ENCODE data around the gene SPTLC2.

SPTLC2 gene

DNA sequence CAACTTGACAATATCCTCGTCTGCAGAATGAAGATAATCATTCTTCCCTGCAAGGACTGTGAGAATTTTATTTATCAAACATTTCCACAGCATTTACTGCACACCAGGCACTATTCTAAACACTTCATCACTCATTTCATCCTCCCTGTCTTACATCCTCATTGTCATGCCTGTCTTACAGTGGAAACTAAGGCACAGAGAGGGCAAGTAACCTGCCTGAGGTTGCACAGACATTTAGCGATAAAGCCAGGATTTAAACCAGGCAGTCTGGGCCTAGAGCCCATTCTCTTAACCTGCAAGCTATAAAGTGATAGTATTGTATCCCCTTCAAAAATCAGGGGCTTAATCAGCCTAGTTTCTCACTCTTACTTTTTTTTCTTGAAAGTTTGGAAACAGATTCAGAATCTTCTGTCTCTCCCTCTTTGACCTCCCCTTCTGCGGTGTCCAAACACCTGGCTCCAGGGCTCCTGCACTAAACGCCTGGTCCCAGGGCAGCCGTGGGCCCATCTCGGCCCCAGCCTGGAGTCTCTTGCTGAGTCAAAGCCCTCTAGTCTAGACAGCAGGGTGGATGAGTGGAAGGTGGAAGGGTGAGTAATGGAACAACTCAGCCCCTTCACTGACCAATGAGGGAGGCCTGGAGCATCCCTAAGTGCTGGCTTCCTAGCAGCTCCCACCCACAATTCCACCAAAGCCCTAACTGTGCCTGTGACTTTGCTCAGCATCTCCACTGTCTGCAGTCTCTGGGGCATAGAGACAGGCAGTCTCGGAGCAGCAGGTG is 130.3 kb downstream of the SPTLC2 start:
- DNase-seq (ENCODE audit: low read depth, low spot score): peak; percentile 61
- in situ Hi-C loops (cut with HindIII; ENCODE audit: low sequenced_read_pairs): no loop called here
- TF ChIP-seq, protein P1, sequence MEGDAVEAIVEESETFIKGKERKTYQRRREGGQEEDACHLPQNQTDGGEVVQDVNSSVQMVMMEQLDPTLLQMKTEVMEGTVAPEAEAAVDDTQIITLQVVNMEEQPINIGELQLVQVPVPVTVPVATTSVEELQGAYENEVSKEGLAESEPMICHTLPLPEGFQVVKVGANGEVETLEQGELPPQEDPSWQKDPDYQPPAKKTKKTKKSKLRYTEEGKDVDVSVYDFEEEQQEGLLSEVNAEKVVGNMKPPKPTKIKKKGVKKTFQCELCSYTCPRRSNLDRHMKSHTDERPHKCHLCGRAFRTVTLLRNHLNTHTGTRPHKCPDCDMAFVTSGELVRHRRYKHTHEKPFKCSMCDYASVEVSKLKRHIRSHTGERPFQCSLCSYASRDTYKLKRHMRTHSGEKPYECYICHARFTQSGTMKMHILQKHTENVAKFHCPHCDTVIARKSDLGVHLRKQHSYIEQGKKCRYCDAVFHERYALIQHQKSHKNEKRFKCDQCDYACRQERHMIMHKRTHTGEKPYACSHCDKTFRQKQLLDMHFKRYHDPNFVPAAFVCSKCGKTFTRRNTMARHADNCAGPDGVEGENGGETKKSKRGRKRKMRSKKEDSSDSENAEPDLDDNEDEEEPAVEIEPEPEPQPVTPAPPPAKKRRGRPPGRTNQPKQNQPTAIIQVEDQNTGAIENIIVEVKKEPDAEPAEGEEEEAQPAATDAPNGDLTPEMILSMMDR (IDR thresholded peaks at IDR 0.05; ENCODE audit: low read depth, low read length): no peak
- no peak overlapping the region for H3K4me3 ChIP-seq (ENCODE audit: low read depth, low read length)

DNA sequence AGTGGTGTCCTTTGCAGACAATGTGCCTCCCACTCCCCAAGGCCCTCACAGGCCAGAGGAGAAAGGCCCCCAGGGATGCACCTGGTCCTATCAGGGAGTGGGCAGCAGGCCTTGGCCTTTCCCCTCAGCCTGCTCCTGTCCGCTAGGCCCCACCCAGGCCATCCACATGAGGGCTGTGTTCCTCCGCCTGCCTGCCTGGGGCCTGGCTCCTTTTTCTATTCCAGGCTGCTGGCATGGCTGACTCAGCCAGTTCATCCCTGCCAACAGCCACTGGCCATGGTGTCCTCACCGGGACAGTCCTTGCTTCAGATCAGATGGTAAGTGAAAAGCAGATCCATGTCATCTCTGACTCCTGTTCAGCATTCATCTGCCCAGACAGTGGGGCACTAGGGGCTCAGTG is 131.2 kb downstream of the SPTLC2 start:
- TF ChIP-seq, protein P1 (IDR thresholded peaks at IDR 0.05; ENCODE audit: low read depth, low read length): no peak
- in situ Hi-C loops (cut with HindIII; ENCODE audit: low sequenced_read_pairs): no loop called here
- H3K4me3 ChIP-seq (ENCODE audit: low read depth, low read length): no peak overlapping the region
- DNase-seq (ENCODE audit: low read depth, low spot score): no peak

GRCh38 chr14:77482422-77482821 is 134.0 kb downstream of the SPTLC2 start:
- H3K4me3 ChIP-seq (ENCODE audit: low read depth, low read length): no peak overlapping the region
- in situ Hi-C loops (cut with HindIII; ENCODE audit: low sequenced_read_pairs): no loop called here
- DNase-seq (ENCODE audit: low read depth, low spot score): no peak
- TF ChIP-seq, protein P1 (IDR thresholded peaks at IDR 0.05; ENCODE audit: low read depth, low read length): no peak

DNA sequence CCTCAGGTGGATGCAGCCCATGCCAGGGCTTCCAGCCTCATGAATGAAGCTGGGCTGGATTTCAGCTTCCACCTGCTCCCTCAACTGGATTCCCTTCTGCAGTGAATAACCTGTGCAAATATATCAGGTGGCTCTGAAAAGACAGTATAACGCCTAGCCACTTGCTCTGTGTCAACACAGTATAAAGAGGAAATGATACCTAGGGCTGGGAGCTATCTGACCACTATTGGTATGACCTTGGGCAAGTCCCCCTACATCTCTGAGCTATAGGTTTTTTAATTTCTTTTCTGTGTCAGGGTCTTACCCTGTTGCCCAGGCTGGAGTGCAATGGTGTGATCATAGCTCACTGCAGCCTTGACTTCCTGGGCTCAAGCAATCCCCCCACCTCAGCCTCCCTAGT is 137.6 kb downstream of the SPTLC2 start:
- TF ChIP-seq, protein P1 (IDR thresholded peaks at IDR 0.05; ENCODE audit: low read depth, low read length): no peak
- no peak overlapping the region for H3K4me3 ChIP-seq (ENCODE audit: low read depth, low read length)
- in situ Hi-C loops (cut with HindIII; ENCODE audit: low sequenced_read_pairs): no loop called here
- no peak for DNase-seq (ENCODE audit: low read depth, low spot score)

GRCh38 chr14:77478029-77478428 is 138.4 kb downstream of the SPTLC2 start:
- TF ChIP-seq, protein P1 (IDR thresholded peaks at IDR 0.05; ENCODE audit: low read depth, low read length): no peak
- no peak overlapping the region for H3K4me3 ChIP-seq (ENCODE audit: low read depth, low read length)
- DNase-seq (ENCODE audit: low read depth, low spot score): no peak
- in situ Hi-C loops (cut with HindIII; ENCODE audit: low sequenced_read_pairs): no loop called here

DNA sequence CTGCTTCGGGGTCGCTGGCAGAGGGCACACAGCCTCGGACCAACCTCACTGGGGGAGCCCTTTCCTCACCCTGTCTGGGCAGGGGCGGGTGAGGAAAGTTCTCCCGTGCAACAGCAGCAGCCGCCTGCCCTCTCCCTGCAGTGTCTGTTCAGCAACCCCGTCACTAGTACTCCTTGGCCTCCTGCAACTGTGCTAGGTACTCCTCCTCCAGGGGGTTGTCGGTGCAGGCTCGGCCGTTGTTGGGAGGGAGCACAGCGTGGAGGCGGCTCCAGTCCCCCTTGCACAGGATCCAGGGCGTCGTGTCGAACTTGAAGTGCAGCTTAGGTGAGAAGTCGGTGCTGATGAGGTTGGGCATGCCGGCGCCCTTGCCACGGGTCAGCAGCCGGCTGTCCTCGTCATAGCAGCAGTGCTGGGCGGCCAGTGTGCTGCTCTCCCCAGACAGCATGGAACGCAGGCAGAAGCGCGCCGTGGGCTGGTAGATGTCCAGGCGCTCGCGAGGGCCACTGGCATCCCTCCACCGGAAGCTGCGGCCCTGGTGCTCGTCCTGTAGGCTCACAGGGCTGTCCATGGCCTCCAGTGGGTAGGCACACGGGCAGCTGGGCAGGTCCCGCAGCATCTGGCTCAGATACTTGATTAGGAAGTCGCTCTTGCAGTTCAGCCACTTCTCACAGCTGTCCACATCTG is 140.9 kb downstream of the SPTLC2 start:
- H3K4me3 ChIP-seq (ENCODE audit: low read depth, low read length): no peak overlapping the region
- TF ChIP-seq, protein P1 (IDR thresholded peaks at IDR 0.05; ENCODE audit: low read depth, low read length): no peak
- in situ Hi-C loops (cut with HindIII; ENCODE audit: low sequenced_read_pairs): no loop called here
- no peak for DNase-seq (ENCODE audit: low read depth, low spot score)

Measured in astrocyte of the spinal cord (primary cell).